NCI-H1436 (cell line): ENCODE data around the gene ZNF280B.
"Not testable (repeated sequence)": the region's sequence is repeated elsewhere in the genome, so short reads cannot be mapped to it uniquely, and the experiment has no call there.

Experiments used
- DNase-seq: peaks from one replicate; lab custom pipeline; 2025; lab: John Stamatoyannopoulos, UW

The ZNF280B gene

DNA sequence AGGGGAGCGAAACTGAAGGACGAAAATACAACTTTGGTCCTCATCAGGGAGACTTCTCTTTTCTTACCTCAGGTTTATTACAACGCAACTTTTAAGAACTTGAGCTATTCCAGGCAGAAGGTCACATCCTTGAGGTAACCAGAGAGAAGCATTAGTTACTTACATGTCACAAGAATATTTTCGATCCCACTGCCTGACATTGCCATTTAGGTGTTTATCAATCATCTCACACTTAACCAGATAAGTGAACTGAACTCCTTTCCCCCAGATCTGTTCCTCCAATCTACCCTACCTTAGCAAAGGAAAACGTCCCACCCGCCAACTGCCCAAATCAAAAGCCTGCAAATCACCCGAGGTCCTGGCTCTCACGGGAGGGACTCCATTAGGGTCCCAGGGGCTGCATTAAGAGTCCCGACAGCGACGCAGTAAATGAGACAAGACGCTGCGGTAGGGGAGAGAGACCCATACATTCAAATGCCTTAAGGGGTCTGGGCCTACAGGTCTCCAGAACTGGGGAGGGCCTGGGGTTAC is 734 bp downstream of the ZNF280B start:
- DNase-seq = peak; percentile 2

DNA sequence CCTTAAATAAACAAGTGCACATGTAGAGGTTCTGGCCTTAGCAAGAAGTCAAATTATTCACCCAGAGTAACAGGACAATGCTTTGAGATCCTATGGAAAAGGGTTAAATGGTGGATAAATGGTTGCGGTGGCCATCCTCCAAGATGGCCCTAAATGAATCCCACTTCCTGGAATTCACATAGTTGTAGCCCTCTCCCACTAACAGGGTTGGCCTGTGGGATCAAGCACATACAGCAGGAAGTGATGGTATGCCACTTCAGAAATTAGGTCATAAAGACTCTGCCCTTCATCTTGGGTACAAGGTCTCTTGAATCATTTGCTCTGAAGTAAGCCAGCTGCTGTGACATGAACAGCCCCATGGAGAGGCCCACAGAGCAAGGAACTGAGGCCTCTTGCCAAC is 1.8 kb downstream of the ZNF280B start:
- DNase-seq = no peak

GRCh38 chr22:22498267-22498666 is 10.3 kb downstream of the ZNF280B start:
- no peak for DNase-seq

DNA sequence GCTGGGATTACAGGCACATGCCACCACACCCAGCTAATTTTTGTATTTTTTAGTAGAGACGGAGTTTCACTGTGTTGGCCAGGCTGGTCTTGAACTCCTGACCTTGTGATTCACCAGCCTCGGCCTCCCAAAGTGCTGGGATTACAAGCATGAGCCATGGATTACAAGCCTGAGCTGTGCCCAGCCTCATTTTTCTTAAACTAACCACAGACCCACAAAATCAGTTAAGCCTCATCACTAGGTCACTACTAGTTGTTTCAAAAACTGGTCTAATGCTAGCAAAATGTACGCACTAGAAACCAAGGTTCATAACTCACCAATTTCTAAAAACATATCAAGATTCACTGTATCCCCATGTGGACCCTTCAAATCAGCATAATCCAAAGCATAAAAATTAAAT is 17.0 kb downstream of the ZNF280B start:
- not testable (repeated sequence) for DNase-seq

DNA sequence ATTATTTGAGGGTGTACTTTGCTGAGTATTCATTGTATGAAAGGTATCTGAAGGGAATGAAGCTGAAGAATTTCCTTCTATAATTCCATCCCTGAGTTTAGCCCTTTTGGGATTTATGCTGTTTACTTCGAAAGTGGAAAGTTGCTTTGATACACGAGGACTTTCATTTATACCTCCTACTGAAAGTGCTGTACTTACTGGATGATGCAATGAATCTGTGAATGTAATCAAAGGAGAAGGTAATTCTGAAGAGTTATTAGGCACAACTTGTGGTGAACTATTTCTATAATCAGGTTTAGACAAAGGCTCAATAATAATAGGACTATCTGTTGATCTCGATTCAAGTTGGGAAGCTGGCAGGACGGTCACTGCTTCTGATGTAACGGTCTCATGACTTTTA is 19.8 kb downstream of the ZNF280B start:
- no peak for DNase-seq

GRCh38 chr22:22487869-22488597 is 20.5 kb downstream of the ZNF280B start:
- no peak for DNase-seq

DNA sequence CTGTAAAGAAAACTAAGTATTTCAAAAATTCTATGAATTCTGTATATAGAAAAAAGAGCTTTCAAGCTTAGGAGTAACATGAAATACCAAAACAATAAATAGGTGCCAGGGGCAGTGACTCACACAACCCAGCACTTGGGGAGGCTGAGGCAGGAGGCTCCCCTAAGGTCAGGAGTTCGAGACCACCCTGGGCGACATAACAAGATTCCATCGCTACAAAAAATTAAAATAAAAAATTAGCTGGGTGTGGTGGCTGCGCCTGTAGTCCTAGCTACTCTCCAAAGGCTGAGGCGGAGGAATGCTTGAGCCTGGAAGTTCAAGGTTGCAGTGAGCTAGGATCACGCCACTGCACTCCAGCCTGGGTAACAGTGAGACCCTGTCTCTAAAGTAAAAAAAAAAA is 21.5 kb downstream of the ZNF280B start:
- no peak for DNase-seq

GRCh38 chr22:22486132-22486899 is 22.2 kb downstream of the ZNF280B start:
- no peak for DNase-seq

- no peak for DNase-seq
Measured at GRCh38 chr22:22485524-22485923, 23.0 kb downstream of the ZNF280B start.

- no peak for DNase-seq
Measured at GRCh38 chr22:22484023-22484422, 24.5 kb downstream of the ZNF280B start.

GRCh38 chr22:22480940-22481339 is 27.6 kb downstream of the ZNF280B start:
- DNase-seq = no peak

DNA sequence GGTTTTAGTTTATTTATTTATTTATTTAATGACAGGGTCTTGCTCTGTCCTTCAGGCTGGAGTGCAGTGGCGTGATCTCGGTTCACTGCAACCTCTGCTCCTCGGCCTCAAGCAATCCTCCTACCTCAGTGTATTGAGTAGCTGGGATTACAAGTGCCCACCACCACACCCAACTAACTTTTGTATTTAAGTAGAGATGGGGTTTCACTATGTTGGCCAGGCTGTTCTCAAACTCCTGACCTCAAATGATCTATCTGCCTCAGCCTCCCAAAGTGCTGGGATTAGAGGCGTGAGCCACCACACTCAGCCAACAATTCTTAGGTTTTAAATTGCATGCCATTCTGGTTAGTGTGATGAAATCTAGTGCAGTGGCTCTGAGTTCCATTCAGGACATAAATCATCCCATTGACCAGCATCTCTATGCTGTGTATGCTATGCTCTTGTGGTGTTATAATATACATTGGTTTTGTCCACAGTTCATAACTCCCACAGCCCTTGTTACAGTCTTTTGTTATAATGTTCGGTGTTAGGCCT is 28.5 kb downstream of the ZNF280B start:
- no peak for DNase-seq

DNA sequence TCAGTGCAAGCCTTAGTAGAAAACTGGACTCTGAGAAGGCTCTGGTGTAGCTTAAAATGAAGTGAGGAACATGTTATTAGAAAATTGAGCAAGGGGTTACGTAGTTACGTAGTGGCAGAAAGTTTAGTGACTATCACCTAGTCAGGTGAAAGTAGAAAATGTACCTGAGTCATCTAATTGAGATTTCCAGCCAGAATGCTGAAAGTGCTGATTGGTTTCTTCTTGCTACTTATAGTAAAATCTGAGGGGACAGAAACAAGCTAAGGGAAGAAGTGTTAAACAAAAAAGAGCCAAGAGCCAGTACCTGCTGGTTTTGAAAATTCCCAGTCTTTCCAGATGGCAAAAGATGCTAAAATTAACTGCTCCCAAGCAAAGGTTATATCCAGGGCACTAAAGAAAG is 29.4 kb downstream of the ZNF280B start:
- no peak for DNase-seq

GRCh38 chr22:22478470-22478869 is 30.1 kb downstream of the ZNF280B start:
- no peak for DNase-seq

DNA sequence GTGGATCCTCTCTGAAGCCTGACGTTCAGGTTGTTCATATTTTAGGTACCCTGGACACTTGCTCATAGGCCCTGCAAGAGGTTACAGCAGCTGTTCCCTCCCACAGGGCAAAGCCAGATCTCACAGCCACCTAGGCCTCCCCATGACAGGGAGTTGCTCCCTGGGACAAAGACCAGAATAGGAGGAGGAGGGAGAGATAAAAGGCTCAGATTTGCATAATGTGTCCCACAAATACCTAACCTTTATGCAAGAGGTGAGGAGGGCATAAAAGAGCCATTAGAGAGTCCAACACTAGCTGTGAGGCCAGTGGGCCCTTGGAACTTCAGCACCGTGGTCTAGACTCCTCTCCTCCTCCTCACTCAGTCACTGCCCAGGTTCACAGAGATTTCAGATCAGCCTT is 33.8 kb downstream of the ZNF280B start:
- no peak for DNase-seq

- not testable (repeated sequence) for DNase-seq
Measured at GRCh38 chr22:22471104-22471503, 37.4 kb downstream of the ZNF280B start.

- DNase-seq = no peak
Measured at GRCh38 chr22:22469527-22469926, 39.0 kb downstream of the ZNF280B start.

- not testable (repeated sequence) for DNase-seq
Measured at GRCh38 chr22:22468794-22469469, 39.6 kb downstream of the ZNF280B start.

DNA sequence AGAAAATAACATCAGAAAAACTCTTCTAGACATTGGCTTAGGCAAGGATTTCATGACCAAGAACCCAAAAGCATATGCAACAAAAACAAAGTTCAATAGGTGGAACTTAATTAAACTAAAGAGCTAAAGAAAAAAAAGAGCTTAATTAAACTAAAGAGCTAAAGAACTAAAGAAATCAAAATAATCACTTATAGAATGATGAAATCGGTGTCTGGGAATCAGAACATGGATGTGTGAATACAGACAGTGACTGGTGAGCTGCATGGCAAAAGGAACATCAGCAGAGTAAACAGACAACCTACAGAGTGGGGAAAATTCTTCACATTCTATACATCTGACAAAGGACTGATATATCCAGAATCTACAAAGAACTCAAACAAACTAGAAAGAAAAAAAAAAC is 41.4 kb downstream of the ZNF280B start:
- DNase-seq = no peak

DNA sequence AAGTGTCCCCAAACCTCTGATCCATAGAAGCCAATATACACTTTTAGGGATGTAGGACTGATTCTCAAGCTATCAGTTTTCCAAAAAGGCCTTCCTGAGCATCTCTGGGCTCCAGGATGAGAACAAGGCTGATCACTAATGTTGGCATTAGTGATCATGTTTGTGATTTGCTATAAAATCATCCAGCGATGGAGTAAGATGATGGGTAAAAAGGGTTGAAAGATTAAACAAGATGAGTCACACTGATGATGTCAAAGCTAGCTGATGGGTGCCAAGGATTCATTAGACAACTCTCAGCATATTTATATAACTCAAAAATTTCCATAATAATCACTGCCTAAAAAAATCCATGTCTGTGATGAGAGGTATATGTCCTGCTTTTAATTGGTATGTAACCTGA is 42.8 kb downstream of the ZNF280B start:
- DNase-seq = no peak

- DNase-seq = no peak
Measured at GRCh38 chr22:22465094-22465602, 43.4 kb downstream of the ZNF280B start.

DNA sequence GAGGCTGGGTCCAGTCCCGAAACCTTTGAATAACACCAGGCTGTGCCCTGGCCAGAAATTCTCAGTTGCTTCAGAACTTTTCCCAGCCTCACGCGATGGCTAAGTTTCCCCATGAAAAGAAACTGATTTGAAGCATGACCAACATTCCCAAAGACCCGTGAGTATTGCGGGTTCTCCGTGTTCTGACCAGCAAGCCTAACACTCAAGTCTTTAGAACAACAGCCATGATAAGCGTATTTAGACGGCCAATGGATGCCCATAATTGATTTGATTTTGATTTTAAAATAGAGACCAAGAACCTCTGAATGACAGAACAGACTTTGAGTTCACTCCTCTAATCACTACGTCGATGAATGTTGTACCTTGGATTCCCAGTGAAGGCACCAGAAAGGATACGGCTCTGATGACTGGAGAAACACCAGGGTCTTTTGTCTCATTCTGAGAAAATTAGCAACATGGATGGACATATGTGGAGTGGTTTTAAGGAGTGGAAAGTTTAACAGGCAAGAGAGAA is 43.9 kb downstream of the ZNF280B start:
- DNase-seq = no peak
